MM.1S (cell line): Measurements from ENCODE around the gene MYADML2.

ENCODE experiments used
- CTCF ChIP-seq: fragments of 300-600 bp; sonication (generic); IDR thresholded peaks from 2 replicates; pipeline ENCODE4 v1.5.1; 2016; ENCODE audit warnings: antibody characterized with exemption, low read length, mixed read lengths
- EZH2 ChIP-seq: fragments of 300-600 bp; sonication (generic); optimal IDR thresholded peaks from 2 replicates; pipeline ENCODE3; 2017; ENCODE audit warnings: low read depth, mild to moderate bottlenecking, antibody characterized with exemption, low read length, mixed read lengths
- EZH2phosphoT487 ChIP-seq: fragments of 300-600 bp; sonication (generic); IDR thresholded peaks from 2 replicates; pipeline ENCODE4 v1.6.1; 2018; ENCODE audit warnings: antibody characterized with exemption, low read length

- TF ChIP-seq EZH2, result no peak
- no peak for TF ChIP-seq CTCF
- no peak for TF ChIP-seq EZH2phosphoT487
These were observed 47.4 kb downstream of the MYADML2 start for GRCh38 chr17:81899514-81900166.
